Measurements from ENCODE around the gene TMEM259. TPM values are rescaled to one million over a fixed set of nuclear protein-coding genes. Genes with fewer than 3 reads are reported as not detected.

Gene TMEM259
- total RNA-seq, 1 experiment from 2014 or later: 171 TPM

GRCh38 chr19:1051791-1052190 is 30.9 kb upstream of the TMEM259 start:
- no peak overlapping the region for H2BK20ac ChIP-seq (ENCODE audit: low read depth, low read length, poor library complexity, severe bottlenecking)
- H3K4me1 Mint-ChIP-seq: peaks cover 2 to 15% of the 10 kb centered on the region in 2 experiments; a peak in 3 of 4 replicates
- H4K20me1 ChIP-seq (ENCODE audit: control insufficient read depth, insufficient read depth, insufficient read length): no peaks in the 10 kb centered on the region
- no peaks in the 10 kb centered on the region for H3K4me1 ChIP-seq (ENCODE audit: insufficient read depth, low read length)
- peaks cover 2 to 11% (median 9%) of the 10 kb centered on the region in 3 experiments; a peak in 4 of 7 replicates for H3K36me3 Mint-ChIP-seq (ENCODE audit: insufficient read depth in 1 of 3, low read depth in 3 of 3)
- H4K8ac ChIP-seq (replicated peaks; ENCODE audit: insufficient read length, low read depth, low read length): no peak overlapping the region
- H2BK15ac ChIP-seq (ENCODE audit: low read depth, low read length): no peak overlapping the region
- no peak overlapping the region for H4K91ac ChIP-seq (ENCODE audit: insufficient read length, low read depth, low read length)
- no peaks in the 10 kb centered on the region for H3K9me3 Mint-ChIP-seq
- no peaks in the 10 kb centered on the region for H3K79me1 ChIP-seq (ENCODE audit: insufficient read depth, low read depth, low read length, poor library complexity, severe bottlenecking)
- peak; percentile 27 for DNase-seq
- H3K23me2 ChIP-seq (ENCODE audit: insufficient read length, low read depth, low read length, poor library complexity, severe bottlenecking): no peaks in the 10 kb centered on the region
- no peak for TF ChIP-seq CTCF (conservative IDR thresholded peaks at IDR 0.05)
- no peak overlapping the region for H2AK5ac ChIP-seq (ENCODE audit: insufficient read length, low read length)
- H3K79me2 ChIP-seq (ENCODE audit: insufficient read depth, low read length): no peaks in the 10 kb centered on the region
- H3K14ac ChIP-seq (ENCODE audit: insufficient read depth, low read length): no peak overlapping the region
- no peak overlapping the region for H3T11ph ChIP-seq (ENCODE audit: low read length)
- no peak overlapping the region for H2BK5ac ChIP-seq (ENCODE audit: insufficient read length, low read length)
- no peak overlapping the region for H2AFZ ChIP-seq (ENCODE audit: low read length)
- H3K27me3 ChIP-seq (ENCODE audit: insufficient read depth, low read length): no peaks in the 10 kb centered on the region
- no peak overlapping the region for H2BK12ac ChIP-seq (ENCODE audit: insufficient read length, low read depth, low read length)
- H4K5ac ChIP-seq (ENCODE audit: insufficient read length, low read depth, low read length): no peak overlapping the region
- H3K27ac ChIP-seq (ENCODE audit: insufficient read length, low read depth, low read length): no peak overlapping the region
- no peak overlapping the region for H3K23ac ChIP-seq (ENCODE audit: insufficient read length, low read depth, low read length)
- no peak overlapping the region for H3K18ac ChIP-seq (ENCODE audit: insufficient read length, low read depth, low read length)
- no CpG with 5 or more reads among the region's 17 CpGs for WGBS (ENCODE audit: extremely low coverage, insufficient read length, low lambda C conversion rate)
- no peak overlapping the region for H3K4me3 Mint-ChIP-seq
- peaks cover 2% of the 10 kb centered on the region for H3K9me3 ChIP-seq (ENCODE audit: control insufficient read depth, low read depth, low read length)
- H3K4me2 ChIP-seq (ENCODE audit: insufficient read depth, insufficient read length, low read length): no peak overlapping the region
- no peak overlapping the region for H3K4ac ChIP-seq (ENCODE audit: low read depth, low read length)
- H3K56ac ChIP-seq (ENCODE audit: insufficient read length, low read depth, low read length): no peak overlapping the region
- H3K27ac Mint-ChIP-seq: peak overlapping the region in 1 of 3 experiments; percentile 86; a peak in 1 of 7 replicates
- no peak overlapping the region for H2BK120ac ChIP-seq (ENCODE audit: low read depth, low read length, poor library complexity, severe bottlenecking)
- H3K9ac ChIP-seq (ENCODE audit: extremely low read depth, insufficient read length, low read length): no peak overlapping the region
- no peaks in the 10 kb centered on the region; the same call in 1 of the 2 replicates for H3K27me3 Mint-ChIP-seq (ENCODE audit: low read depth)

All from H9 (cell line).